Epidermal melanocyte (primary cell): ENCODE results near the gene EHMT1.
"Not testable (repeated sequence)": the region's sequence is repeated elsewhere in the genome, so short reads cannot be mapped to it uniquely, and the experiment has no call there.

Experiments
- DNase-seq: peaks from one replicate; pipeline ENCODE4 v3.0.0; 2011; ENCODE audit warnings: low spot score; ENCODE audit not compliant: insufficient read length

The EHMT1 gene

DNA sequence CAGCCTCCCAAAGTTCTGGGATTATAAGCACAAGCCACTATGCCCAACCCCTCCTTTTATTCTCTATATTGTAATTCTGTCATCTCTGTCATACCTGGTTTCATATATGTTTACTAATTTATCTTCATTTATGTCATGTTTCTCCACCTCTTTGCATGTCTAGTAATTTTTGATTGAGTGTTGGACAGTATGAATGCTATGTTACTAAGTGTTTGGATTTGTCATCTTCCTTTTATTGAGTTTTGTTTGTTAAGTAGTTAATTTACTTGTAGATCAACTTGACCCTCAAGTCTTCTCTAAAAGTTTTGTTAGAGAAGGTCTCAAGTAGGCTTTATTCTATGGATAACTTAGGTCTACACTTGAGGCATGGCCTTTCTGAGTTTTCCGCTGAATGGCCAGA, 241.6 kb downstream of the EHMT1 start:
- no peak for DNase-seq

GRCh38 chr9:137865581-137866145, 246.9 kb downstream of the EHMT1 start:
- DNase-seq: no peak

DNA sequence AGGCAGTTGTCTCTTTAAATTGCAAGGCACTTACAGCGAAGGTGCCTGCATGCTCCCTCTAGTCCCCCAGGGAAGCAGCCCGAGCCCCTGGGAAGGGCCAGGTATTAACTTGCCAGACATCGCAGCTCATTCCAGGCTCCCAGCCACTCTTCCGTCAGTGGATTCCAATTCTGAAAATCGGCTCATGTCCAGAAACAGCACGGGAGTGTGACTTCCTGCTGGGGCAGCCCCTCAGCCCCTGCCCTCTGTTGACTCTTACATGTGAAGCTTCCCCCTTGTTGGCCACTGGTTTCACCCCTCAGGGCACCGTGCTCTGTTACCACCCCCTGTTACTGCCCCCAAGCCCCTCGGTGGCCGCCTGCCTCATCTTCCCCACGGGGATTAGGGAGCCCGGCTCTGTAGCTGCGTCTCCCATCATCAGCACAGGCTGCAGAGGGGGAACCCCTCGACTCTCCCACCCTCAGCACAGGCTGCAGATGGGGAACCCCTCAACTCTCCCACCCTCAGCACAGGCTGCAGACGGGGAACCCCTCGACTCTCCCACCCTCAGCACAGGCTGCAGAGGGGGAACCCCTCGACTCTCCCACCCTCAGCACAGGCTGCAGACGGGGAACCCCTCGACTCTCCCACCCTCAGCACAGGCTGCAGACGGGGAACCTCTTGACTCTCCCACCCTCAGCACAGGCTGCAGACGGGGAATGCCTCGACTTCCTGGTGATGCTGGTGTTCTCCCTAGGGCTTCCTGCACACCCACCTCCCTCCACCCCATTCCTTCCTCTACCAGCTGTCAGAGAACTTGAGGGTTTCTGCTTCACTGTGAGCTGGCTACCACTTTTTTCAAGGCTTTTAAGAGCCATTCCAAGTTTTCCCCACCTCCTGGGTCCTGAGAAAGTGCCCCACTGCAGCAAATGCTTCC, 247.7 kb downstream of the EHMT1 start:
- DNase-seq: no peak

GRCh38 chr9:137870432-137870831, 251.6 kb downstream of the EHMT1 start:
- DNase-seq: no peak

DNA sequence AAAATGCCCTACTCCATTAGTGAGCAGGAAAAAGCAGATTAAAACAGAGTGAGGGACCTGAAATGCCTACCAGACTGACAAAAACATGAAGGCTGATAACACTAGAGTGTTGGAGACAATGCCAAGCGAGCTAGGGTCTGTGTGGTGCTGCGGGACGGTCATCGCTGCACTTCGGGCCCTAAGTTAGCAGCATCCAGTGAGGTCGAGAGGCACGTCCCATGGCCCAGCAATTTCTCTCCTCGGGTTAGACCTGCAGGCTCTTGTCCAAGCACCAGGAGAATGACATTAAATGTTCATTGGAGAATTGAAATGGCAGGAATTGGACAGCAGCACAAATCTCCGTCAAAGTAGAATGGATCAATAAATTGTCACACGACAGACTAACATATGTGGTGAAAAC, 253.5 kb downstream of the EHMT1 start:
- DNase-seq: no peak

- no peak for DNase-seq
Observed at GRCh38 chr9:137873408-137873807, 254.6 kb downstream of the EHMT1 start.

- no peak for DNase-seq
Observed at GRCh38 chr9:137873858-137874362, 255.1 kb downstream of the EHMT1 start.

DNA sequence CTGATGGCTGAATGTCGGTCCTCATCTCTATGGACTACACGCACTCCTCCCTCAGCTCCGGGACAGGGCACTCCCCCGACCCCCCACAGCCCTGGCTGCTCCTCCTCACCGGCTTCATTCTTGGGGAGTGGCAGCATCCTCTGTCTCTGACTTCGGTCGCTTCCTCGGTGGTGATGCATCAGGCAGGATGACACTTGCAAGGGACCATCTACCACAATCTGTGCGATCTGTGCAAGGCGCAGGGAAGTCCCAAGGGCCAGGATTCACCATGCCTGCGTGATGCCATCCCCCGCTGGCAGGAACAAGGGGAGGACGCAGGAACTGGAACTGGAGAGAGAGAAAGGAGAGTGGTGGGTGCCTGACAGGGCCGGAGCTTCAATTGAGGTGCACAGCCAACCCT, 256.5 kb downstream of the EHMT1 start:
- no peak for DNase-seq

DNA sequence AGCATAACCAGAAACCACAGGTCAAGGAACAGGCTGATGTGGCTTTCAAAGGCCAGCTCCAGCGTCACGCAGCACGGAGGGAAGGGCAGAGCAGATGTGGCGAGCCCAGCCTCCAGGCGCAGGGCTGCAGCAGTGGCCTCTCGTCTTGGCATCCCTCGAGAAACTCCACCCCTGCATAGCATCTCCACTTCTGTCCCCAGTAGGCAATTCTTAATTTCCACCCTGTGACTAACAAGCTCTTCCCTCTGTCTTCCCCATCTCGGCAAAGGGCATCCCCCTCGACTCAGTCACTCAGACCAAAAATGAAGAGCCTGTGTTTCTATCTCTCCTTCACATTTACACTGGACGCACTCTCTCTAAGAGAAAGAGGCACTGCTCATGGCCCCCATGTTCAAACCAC, 257.0 kb downstream of the EHMT1 start:
- DNase-seq: no peak

- no peak for DNase-seq
Observed at GRCh38 chr9:137876269-137876668, 257.5 kb downstream of the EHMT1 start.

DNA sequence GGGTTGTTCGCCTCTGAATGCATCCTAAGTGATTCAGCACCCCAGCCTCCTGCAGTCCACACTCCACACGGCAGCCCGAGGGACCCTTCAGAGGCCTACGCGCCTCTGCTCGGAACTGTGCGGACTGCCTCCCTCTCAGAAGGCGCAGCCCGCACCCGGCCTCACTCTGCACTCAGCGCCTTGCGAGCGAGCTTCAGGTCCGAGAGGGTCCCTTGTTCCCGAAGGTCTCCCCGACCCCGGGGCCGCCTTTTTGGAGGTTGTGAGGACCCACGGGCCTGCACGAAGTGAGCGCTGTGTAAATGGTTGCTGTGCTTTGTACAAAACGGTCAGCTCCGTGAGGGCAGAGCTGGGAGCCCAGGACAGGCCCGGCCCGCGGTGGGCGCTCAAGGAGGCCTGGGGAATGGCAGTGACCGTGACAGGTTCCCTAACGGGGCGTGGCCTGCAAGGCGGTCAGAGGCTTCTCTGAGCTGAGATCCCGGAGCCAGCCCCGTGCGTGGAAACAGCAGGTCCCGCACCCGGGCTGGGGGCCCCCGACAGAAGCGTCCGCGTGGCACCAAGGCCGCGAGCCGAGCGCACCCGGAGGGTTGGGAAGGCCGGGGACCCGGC, 258.1 kb downstream of the EHMT1 start:
- no peak for DNase-seq

- not testable (repeated sequence) for DNase-seq
Observed at GRCh38 chr9:137877506-137878122, 258.8 kb downstream of the EHMT1 start, which contains the start of gene CACNA1B. Gene CACNA1B, plus strand, starts transcription at chr9:137877782. Its CDS starts 152 bp downstream, at chr9:137877934.

- no peak for DNase-seq
Observed at GRCh38 chr9:137878146-137878941, 259.5 kb downstream of the EHMT1 start.

DNA sequence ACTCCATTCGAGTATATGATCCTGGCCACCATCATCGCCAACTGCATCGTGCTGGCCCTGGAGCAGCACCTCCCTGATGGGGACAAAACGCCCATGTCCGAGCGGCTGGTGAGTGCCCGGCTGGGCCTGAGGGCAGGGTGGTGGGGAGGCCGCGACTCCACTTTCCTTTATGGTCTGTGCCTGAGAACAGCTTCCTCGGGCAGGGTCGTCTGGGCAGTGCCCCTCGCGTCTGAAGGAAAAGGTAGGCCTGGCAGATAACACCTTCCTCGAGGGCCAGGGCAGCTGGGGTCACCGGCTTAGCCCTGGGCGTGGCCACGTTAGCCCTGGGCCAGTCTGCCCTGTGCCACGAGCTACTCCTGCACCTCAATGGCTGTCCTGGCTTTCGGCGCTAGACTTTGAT, 260.2 kb downstream of the EHMT1 start:
- DNase-seq: no peak

DNA sequence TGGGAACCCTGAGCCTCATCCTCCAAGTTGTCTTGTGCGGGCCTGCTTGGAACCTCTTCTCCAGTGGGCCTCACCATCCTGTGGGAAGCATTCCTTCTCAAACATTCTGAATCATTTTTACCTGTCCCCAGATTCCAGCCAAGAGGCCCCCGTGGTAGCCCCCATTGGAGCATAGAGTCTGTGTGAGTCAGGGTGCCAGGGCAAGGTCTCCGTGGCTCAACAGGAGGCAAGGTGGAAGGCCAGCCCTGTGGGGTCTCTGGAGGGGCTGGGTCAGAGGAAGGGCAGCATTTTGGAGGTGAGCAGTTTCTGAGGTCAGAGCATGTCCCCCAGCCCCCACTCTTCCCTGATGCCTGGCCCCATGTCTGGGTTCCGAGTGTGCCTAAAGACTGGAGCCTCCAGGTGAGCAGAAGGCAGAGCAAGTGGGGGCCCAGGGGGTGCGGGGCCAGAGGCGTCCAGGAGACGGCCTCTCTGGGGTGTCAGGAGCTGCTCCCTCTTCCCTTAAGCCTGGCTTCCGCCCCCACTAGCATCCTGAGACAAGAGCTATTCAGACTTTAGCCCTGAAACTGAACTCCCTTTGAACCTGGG, 260.9 kb downstream of the EHMT1 start:
- no peak for DNase-seq

DNA sequence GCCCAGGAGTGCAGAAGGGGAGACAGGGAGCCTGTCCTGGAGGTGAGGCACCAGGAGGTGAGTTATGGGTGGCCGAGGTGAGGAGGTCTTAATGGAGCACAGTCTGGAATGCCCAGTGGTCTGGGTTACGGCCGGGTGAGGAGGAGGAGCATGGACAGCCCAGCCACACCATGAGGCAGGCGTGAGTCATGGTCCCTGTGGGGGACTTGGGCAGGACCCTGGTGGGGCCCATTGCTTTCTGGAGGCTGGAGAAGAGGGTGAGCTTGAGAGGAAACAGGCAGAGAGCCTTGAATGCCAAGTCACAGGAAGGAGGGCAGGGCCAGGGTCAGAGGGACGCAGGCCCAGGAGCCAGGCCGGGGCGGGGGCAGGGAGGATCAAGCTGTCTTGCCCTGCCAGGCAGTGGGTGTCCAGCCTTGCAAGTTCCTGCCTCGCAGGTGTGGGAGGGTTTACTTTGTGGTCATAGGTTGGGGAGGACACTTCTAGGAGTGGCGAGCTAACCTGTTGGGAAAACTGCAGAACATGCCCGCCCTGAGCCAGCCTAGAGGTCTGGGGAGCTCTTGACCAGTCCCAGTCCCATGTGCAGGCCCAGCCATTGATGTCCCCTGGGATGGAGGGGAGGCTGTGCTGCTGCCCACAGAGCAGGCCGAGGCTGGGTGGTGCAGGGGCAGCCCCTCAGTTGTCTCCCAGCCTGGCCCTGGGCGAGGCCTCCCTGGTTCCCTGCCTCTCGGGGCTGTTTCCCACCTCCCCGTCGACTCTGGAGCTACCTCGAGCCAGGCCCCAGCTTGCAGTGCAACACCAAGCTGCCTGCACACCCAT, 261.6 kb downstream of the EHMT1 start:
- DNase-seq: no peak

DNA sequence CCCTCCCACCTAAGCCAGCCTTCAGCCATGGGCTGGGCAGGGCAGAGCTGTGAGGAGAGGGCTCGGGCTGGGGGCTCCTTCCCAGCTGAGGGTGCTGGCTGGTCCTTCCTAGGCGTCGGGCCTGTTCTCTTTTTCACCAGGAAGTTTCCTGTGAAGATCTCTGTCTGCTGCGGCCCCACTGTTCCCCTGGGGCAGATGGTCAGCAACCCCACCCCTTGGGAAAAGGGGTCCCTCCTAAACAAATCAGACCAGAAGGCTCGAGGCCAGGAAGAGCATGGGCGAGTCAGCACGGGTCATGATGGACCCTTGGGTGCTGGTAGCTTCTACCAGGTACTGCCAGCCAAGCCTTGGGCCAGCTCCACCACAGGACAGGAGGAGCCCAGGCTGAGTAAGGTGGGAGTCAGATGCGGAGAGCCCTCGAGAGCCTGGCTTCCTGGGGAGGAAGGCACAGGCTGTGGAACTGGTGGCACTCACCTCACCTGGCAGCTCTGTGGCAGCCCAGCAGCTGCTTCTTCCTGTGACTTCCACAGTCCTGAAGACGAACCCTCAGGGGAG, 262.2 kb downstream of the EHMT1 start:
- DNase-seq: no peak

DNA sequence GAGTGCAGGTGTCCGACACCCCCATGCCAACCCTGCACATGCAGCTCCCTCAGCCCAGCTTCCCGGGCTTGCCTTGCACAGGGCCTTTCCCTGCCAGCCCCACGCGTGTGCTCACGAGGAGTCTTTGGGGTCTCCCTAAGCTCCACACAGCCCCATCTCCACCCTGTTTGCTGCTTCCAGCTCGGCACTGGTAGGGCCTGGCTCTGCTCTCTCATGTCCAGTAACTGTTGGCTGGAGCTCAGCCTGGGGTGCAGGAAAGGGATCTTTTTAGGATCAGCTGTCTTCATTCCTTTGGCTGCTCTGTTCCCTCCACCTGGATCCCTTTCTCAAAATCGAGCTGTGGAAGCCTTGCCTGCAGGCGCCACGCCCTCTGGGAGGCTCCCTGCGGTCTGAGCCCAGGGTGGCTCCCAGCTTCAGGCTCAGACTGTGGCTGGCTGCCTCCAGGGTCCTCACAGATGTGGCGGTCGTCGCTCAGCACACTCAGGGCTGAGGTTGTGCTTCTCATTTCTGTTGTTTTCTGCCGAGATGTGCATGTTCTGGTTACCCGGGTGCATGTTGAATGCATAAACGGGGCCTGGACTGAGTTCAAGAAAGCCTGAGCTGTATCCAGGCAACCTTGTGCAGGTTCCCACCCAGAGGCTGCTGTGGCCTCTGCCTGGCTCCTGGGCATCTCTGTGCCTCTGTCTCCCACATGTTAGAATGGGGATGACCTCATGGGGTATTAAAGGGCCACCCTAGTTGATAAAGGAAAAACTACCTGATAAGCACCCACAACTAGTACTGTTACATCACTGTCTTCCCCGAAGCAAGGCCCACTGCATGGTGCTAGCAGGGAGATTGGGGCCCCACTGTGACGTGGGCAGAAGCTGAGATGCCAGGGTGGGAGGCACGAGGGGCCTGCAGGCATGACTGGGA, 263.0 kb downstream of the EHMT1 start:
- no peak for DNase-seq

- DNase-seq: no peak
Observed at GRCh38 chr9:137882506-137882821, 263.7 kb downstream of the EHMT1 start.
